Omental fat pad (tissue), 4 donors: ENCODE measurements around the gene EEF1AKMT3. TPM values are rescaled to one million over a fixed set of nuclear protein-coding genes. Genes with fewer than 3 reads are reported as not detected.
"Not testable (repeated sequence)": the region's sequence is repeated elsewhere in the genome, so short reads cannot be mapped to it uniquely, and the experiment has no call there.

Experiments
- ATAC-seq: fragments of 150-250 bp; one replicate; pipeline ENCODE4 v1.9.1; 2016; ENCODE audit warnings: mild to moderate bottlenecking, moderate library complexity; ENCODE audit not compliant: low FRiP score
- DNase-seq: peaks from one replicate; pipeline ENCODE4 v3.0.0-alpha.2; 2019; ENCODE audit warnings: low spot score
- CTCF ChIP-seq, 3 donors: fragments of 450-650 bp; IDR thresholded peaks; one replicate each; pipeline ENCODE4 v1.5.1; 2016 to 2017; ENCODE audit warnings: antibody characterized with exemption in 3 of 3, mild to moderate bottlenecking in 3 of 3, moderate library complexity in 2 of 3
- total RNA-seq, 4 donors: library from RNA; depleted of rRNA; stranded (reverse); fragments of >200 nt; gene quantifications; one replicate each; pipeline ENCODE4 v1.1.0, GENCODE V29; 2016

The EEF1AKMT3 gene
- total RNA-seq, 4 donors from 2014 or later: 6.1 to 10.9 (median 9.3) TPM

- TF ChIP-seq CTCF (IDR thresholded peaks at IDR 0.05): no peak
- DNase-seq (no peak), ATAC-seq (no peak)
Measured at GRCh38 chr12:57816001-57816854, 43.8 kb downstream of the EEF1AKMT3 start.

GRCh38 chr12:57816855-57817151, 44.4 kb downstream of the EEF1AKMT3 start:
- no peak for TF ChIP-seq CTCF (IDR thresholded peaks at IDR 0.05)
- DNase-seq: no peak
- no peak for ATAC-seq

GRCh38 chr12:57817261-57817989, 45.0 kb downstream of the EEF1AKMT3 start:
- DNase-seq: no peak
- no peak for TF ChIP-seq CTCF (IDR thresholded peaks at IDR 0.05)
- ATAC-seq: no peak

GRCh38 chr12:57817990-57818331, 45.5 kb downstream of the EEF1AKMT3 start:
- not testable (repeated sequence) for ATAC-seq, DNase-seq

- not testable (repeated sequence) for DNase-seq, ATAC-seq
Measured at GRCh38 chr12:57820119-57820518, 47.7 kb downstream of the EEF1AKMT3 start.

- DNase-seq, ATAC-seq: not testable (repeated sequence)
Measured at GRCh38 chr12:57821015-57821414, 48.6 kb downstream of the EEF1AKMT3 start.

- no peak for TF ChIP-seq CTCF (IDR thresholded peaks at IDR 0.05)
- ATAC-seq (no peak), DNase-seq (no peak)
Measured at GRCh38 chr12:57821474-57822214, 49.2 kb downstream of the EEF1AKMT3 start.

- ATAC-seq: no peak
- no peak for TF ChIP-seq CTCF (IDR thresholded peaks at IDR 0.05)
- DNase-seq: no peak
Measured at GRCh38 chr12:57822392-57823130, 50.1 kb downstream of the EEF1AKMT3 start.
